Measurements from ENCODE around the gene LRCH2. TPM values are rescaled to one million over a fixed set of nuclear protein-coding genes. Genes with fewer than 3 reads are reported as not detected.

LRCH2 gene
- polyA plus RNA-seq, 3 donors, result not detected

DNA sequence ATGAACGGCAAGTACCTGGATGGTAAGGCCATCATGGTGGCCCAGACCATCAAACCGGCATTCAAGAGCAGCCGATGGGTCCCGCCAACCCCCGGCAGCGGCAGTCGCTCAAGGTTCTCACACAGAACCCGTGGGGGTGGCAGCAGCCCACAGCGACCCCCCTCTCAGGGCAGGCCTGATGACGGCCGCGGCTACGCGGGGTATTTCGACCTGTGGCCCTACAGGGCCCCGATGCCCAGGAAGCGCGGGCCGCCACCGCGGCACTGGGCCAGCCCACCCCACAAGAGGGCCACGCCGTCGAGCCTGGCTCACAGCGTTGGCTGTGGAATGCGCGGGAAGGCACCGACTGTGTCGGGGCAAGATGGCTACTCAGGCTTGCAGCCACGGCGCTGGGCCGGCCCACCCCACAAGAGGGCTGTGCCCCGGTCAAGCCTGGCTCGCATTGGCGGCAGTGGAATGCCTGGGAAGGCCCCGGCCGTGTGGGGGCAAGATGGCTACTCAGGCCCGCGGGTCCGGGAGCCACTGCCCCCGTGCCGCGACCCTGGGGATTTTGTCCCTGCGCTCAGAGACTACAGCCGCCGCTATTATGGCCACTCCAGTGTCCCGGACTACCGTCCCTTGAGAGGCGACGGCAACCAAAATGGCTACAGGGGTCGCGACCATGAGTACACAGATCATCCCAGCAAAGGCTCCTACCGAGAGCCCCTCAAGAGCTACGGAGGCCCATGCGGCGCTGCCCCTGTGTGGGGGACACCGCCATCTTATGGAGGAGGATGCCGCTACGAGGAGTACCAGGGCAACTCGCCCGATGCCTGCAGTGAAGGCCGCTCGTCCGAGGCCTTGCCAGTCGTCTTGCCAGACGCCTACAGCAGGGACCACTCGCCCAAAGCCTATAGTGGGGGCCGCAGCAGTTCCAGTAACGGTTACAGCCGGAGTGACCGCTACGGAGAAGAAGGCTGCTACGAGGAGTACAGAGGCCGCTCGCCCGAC lies 44.0 kb downstream of the LRCH2 start:
- no peaks in the 10 kb centered on the region for H3K36me3 Mint-ChIP-seq
- H3K4me3 Mint-ChIP-seq, result no peak overlapping the region
- Histone ChIP-seq H3K79me2 (ENCODE audit: insufficient read depth, low read length) (no peaks in the 10 kb centered on the region), H4K20me1 (ENCODE audit: insufficient read depth, low read length) (no peaks in the 10 kb centered on the region), H3K36me3 (replicated peaks in 1 of 2; ENCODE audit: control insufficient read depth in 1 of 2, insufficient read depth in 2 of 2, low read length in 2 of 2) (no peaks in the 10 kb centered on the region), H3K4me1 (ENCODE audit: control insufficient read depth in 1 of 2, insufficient read depth in 2 of 2, low read length in 2 of 2) (no peaks in the 10 kb centered on the region), H3K9me3 (replicated peaks in 1 of 2; ENCODE audit: control insufficient read depth in 1 of 2, insufficient read depth in 1 of 2, low read length in 2 of 2) (peaks cover 35 to 38% of the 10 kb centered on the region in 2 donors), H3K4me2 (replicated peaks; ENCODE audit: extremely low read depth, low read length, poor library complexity, severe bottlenecking) (no peak overlapping the region), H2AFZ (ENCODE audit: insufficient read depth, low read depth, low read length, poor library complexity, severe bottlenecking) (no peak overlapping the region), H3K9ac (ENCODE audit: insufficient read depth, low read length, poor library complexity, severe bottlenecking) (no peak overlapping the region), H3K27me3 (ENCODE audit: control insufficient read depth in 2 of 2, insufficient read depth in 2 of 2, low read length in 2 of 2) (no peaks in the 10 kb centered on the region), H3K4me3 (replicated peaks in 1 of 3; ENCODE audit: low read depth in 2 of 3, low read length in 3 of 3) (no peak overlapping the region), H3K27ac (ENCODE audit: low read depth in 1 of 2, low read length in 2 of 2) (no peak overlapping the region)
- DNase-seq, result no peak
- TF ChIP-seq, protein P1, sequence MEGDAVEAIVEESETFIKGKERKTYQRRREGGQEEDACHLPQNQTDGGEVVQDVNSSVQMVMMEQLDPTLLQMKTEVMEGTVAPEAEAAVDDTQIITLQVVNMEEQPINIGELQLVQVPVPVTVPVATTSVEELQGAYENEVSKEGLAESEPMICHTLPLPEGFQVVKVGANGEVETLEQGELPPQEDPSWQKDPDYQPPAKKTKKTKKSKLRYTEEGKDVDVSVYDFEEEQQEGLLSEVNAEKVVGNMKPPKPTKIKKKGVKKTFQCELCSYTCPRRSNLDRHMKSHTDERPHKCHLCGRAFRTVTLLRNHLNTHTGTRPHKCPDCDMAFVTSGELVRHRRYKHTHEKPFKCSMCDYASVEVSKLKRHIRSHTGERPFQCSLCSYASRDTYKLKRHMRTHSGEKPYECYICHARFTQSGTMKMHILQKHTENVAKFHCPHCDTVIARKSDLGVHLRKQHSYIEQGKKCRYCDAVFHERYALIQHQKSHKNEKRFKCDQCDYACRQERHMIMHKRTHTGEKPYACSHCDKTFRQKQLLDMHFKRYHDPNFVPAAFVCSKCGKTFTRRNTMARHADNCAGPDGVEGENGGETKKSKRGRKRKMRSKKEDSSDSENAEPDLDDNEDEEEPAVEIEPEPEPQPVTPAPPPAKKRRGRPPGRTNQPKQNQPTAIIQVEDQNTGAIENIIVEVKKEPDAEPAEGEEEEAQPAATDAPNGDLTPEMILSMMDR (IDR thresholded peaks at IDR 0.05), result no peak
- WGBS (ENCODE audit: insufficient coverage), result 96% methylated on average over 38 of the region's 76 CpGs
- no peaks in the 10 kb centered on the region for H3K4me1 Mint-ChIP-seq
- no peak overlapping the region for H3K27ac Mint-ChIP-seq
- H3K9me3 Mint-ChIP-seq, result peaks cover 3 to 32% (median 31%) of the 10 kb centered on the region in 7 donors
- intact Hi-C loops (cut with micrococcal nuclease), result no loop called here
- no peaks in the 10 kb centered on the region for H3K27me3 Mint-ChIP-seq (ENCODE audit: low read depth in 3 of 3)

DNA sequence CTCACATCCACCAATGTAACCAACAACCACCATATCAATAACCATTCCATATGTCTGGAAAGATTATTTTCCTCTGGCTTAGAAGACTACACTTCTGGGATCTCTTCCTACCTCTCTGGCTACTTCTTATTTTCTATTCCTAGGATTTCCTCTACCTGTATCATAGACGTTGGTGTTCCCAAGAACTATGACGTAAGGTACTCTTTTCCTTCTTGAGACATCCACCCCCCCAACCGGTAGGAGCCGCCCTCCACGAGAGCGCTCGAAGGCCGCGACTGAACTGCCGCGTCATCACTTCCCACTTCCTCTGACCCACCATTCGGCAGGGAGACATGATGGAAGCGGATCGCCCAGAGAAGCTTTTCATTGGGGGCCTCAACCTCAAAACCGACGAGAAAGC lies 44.8 kb downstream of the LRCH2 start, which contains the start of gene RBMXL3:
TSS of gene RBMXL3 (plus strand) at position 301 of the 400 bp plus-strand sequence. CDS start at position 333, 32 bp downstream.
- Histone ChIP-seq H3K4me2 (replicated peaks; ENCODE audit: extremely low read depth, low read length, poor library complexity, severe bottlenecking) (no peak within 1 kb of the TSS), H3K4me3 (replicated peaks in 1 of 3; ENCODE audit: low read depth in 2 of 3, low read length in 3 of 3) (no peak within 1 kb of the TSS), H3K36me3 (replicated peaks in 1 of 2; ENCODE audit: control insufficient read depth in 1 of 2, insufficient read depth in 2 of 2, low read length in 2 of 2) (no peaks in the 10 kb centered on the region), H3K79me2 (ENCODE audit: insufficient read depth, low read length) (no peaks in the 10 kb centered on the region), H3K9me3 (replicated peaks in 1 of 2; ENCODE audit: control insufficient read depth in 1 of 2, insufficient read depth in 1 of 2, low read length in 2 of 2) (peaks cover 35 to 38% of the 10 kb centered on the region in 2 donors), H3K9ac (ENCODE audit: insufficient read depth, low read length, poor library complexity, severe bottlenecking) (no peak within 1 kb of the TSS), H2AFZ (ENCODE audit: insufficient read depth, low read depth, low read length, poor library complexity, severe bottlenecking) (no peak within 1 kb of the TSS), H3K27me3 (ENCODE audit: control insufficient read depth in 2 of 2, insufficient read depth in 2 of 2, low read length in 2 of 2) (no peaks in the 10 kb centered on the region), H3K4me1 (ENCODE audit: control insufficient read depth in 1 of 2, insufficient read depth in 2 of 2, low read length in 2 of 2) (no peaks in the 10 kb centered on the region), H3K27ac (ENCODE audit: low read depth in 1 of 2, low read length in 2 of 2) (no peak within 1 kb of the TSS), H4K20me1 (ENCODE audit: insufficient read depth, low read length) (no peaks in the 10 kb centered on the region)
- no CpG with 5 or more reads among the region's 16 CpGs for WGBS (ENCODE audit: insufficient coverage)
- Mint-ChIP-seq H3K27ac (no peak within 1 kb of the TSS), H3K27me3 (ENCODE audit: low read depth in 3 of 3) (peaks cover 0 to 2% (median 0%) of the 10 kb centered on the region in 3 donors), H3K4me3 (no peak within 1 kb of the TSS), H3K9me3 (peaks cover 3 to 32% (median 31%) of the 10 kb centered on the region in 7 donors), H3K36me3 (no peaks in the 10 kb centered on the region), H3K4me1 (no peaks in the 10 kb centered on the region)
- intact Hi-C loops (cut with micrococcal nuclease), result no loop called here
- TF ChIP-seq, protein P1 (IDR thresholded peaks at IDR 0.05), result no peak
- DNase-seq, result no peak
